GM23338 (cell line): ENCODE results near the gene PDE4D. TPM values are rescaled to one million over a fixed set of nuclear protein-coding genes. Genes with fewer than 3 reads are reported as not detected.

Source experiments
- ATAC-seq: fragments of 200-7000 bp; cut with Tn5 transposase; 3 replicates; pipeline ENCODE4 v1.9.1; 2020
- DNase-seq: peaks from one replicate; pipeline ENCODE4 v3.0.0-alpha.2; 2015; ENCODE audit warnings: low spot score
- H2AFZ ChIP-seq: fragments of 200-600 bp; sonication (generic); 2 replicates; pipeline ENCODE4 v1.8.0; 2016; ENCODE audit warnings: antibody characterized with exemption, mild to moderate bottlenecking, moderate library complexity
- H3F3A ChIP-seq: fragments of 200-600 bp; sonication (generic); replicated peaks from 2 replicates; pipeline ENCODE4 v1.8.0; 2017; ENCODE audit warnings: antibody characterized with exemption, mixed run types, low read depth
- H3K27ac ChIP-seq: fragments of 200-600 bp; sonication (generic); 2 replicates; pipeline ENCODE4 v1.6.1; 2016; ENCODE audit warnings: low read depth
- H3K27me3 ChIP-seq: fragments of 200-600 bp; sonication (generic); 2 replicates; pipeline ENCODE4 v1.8.0; 2016; ENCODE audit warnings: mild to moderate bottlenecking, mixed run types, moderate library complexity; ENCODE audit not compliant: insufficient read depth
- H3K36me3 ChIP-seq: fragments of 200-600 bp; sonication (generic); 2 replicates; pipeline ENCODE4 v1.8.0; 2016; ENCODE audit warnings: mild to moderate bottlenecking; ENCODE audit not compliant: insufficient read depth
- H3K4me1 ChIP-seq: fragments of 200-600 bp; sonication (generic); 2 replicates; pipeline ENCODE4 v1.8.0; 2016; ENCODE audit warnings: mild to moderate bottlenecking, moderate library complexity; ENCODE audit not compliant: insufficient read depth
- H3K4me2 ChIP-seq: fragments of 200-600 bp; sonication (generic); 2 replicates; pipeline ENCODE4 v1.7.1; 2017; ENCODE audit warnings: mixed run types
- H3K4me3 ChIP-seq: fragments of 200-600 bp; sonication (generic); 2 replicates; pipeline ENCODE4 v1.6.1; 2016; ENCODE audit warnings: mixed run types
- H3K79me2 ChIP-seq: fragments of 200-600 bp; sonication (generic); replicated peaks from 2 replicates; pipeline ENCODE4 v1.8.0; 2017; ENCODE audit warnings: mild to moderate bottlenecking; ENCODE audit not compliant: insufficient read depth
- H3K9me2 ChIP-seq: fragments of 200-600 bp; sonication (generic); 2 replicates; pipeline ENCODE4 v1.8.0; 2017; ENCODE audit not compliant: insufficient read depth
- H4K20me1 ChIP-seq: fragments of 200-600 bp; sonication (generic); replicated peaks from 2 replicates; pipeline ENCODE4 v1.8.0; 2017; ENCODE audit warnings: mild to moderate bottlenecking; ENCODE audit not compliant: insufficient read depth
- H3K27ac Mint-ChIP-seq: 2 replicates; pipeline ENCODE4 v1.8.0; 2020; ENCODE audit warnings: inconsistent platforms, mild to moderate bottlenecking, moderate library complexity, mixed read lengths
- H3K27me3 Mint-ChIP-seq: 3 replicates; pipeline ENCODE4 v1.8.0; 2022; ENCODE audit warnings: low read depth, mild to moderate bottlenecking, moderate library complexity, mixed read lengths, inconsistent platforms; ENCODE audit not compliant: insufficient read depth, poor library complexity
- H3K36me3 Mint-ChIP-seq: 3 replicates; pipeline ENCODE4 v1.8.0; 2021; ENCODE audit warnings: low read depth, mild to moderate bottlenecking, inconsistent platforms, moderate library complexity, mixed read lengths
- H3K4me1 Mint-ChIP-seq: 3 replicates; pipeline ENCODE4 v1.8.0; 2020; ENCODE audit warnings: mild to moderate bottlenecking, inconsistent platforms, mixed read lengths
- H3K4me3 Mint-ChIP-seq: 3 replicates; pipeline ENCODE4 v1.8.0; 2021; ENCODE audit warnings: moderate library complexity, mild to moderate bottlenecking, inconsistent platforms, mixed read lengths
- H3K9me3 Mint-ChIP-seq: 3 replicates; pipeline ENCODE4 v1.8.0; 2020; ENCODE audit warnings: moderate library complexity, mild to moderate bottlenecking, inconsistent platforms, mixed read lengths
- CREB1 ChIP-seq: fragments of 250-450 bp; sonication (Bioruptor Pico); IDR thresholded peaks from 2 replicates; pipeline ENCODE4 v1.5.0; 2020; ENCODE audit warnings: low read depth, mild to moderate bottlenecking, moderate library complexity
- EZH2 ChIP-seq: fragments of 200-600 bp; sonication (generic); IDR thresholded peaks from one replicate; pipeline ENCODE4 v1.8.0; 2017; ENCODE audit warnings: antibody characterized with exemption, mild to moderate bottlenecking, low read depth; ENCODE audit not compliant: unreplicated experiment
- EZH2phosphoT487 ChIP-seq: fragments of 200-600 bp; sonication (generic); IDR thresholded peaks from one replicate; pipeline ENCODE4 v1.8.1; 2018; ENCODE audit warnings: antibody characterized with exemption; ENCODE audit not compliant: unreplicated experiment
- JUNB ChIP-seq: IDR thresholded peaks from one replicate; pipeline ENCODE4 v1.6.1; 2016; ENCODE audit warnings: antibody characterized with exemption; ENCODE audit not compliant: unreplicated experiment
- NANOG ChIP-seq: IDR thresholded peaks from 2 replicates; pipeline ENCODE4 v1.6.1; 2016; ENCODE audit warnings: antibody characterized with exemption, borderline replicate concordance
- POLR2AphosphoS5 ChIP-seq: IDR thresholded peaks from 2 replicates; pipeline ENCODE4 v1.6.1; 2016; ENCODE audit warnings: antibody characterized with exemption, low read depth
- REST ChIP-seq: IDR thresholded peaks from one replicate; pipeline ENCODE4 v1.6.1; 2018; ENCODE audit warnings: antibody characterized with exemption; ENCODE audit not compliant: unreplicated experiment
- STAT1 ChIP-seq: IDR thresholded peaks from one replicate; pipeline ENCODE4 v1.6.1; 2016; ENCODE audit warnings: antibody characterized with exemption; ENCODE audit not compliant: unreplicated experiment
- ZNF114 ChIP-seq: fragments of 250-450 bp; sonication (Bioruptor Pico); IDR thresholded peaks from 2 replicates; pipeline ENCODE4 v1.5.0; 2020; ENCODE audit warnings: mild to moderate bottlenecking, moderate library complexity
- ZNF331 ChIP-seq: fragments of 250-450 bp; sonication (Bioruptor Pico); IDR thresholded peaks from 2 replicates; pipeline ENCODE4 v1.5.0; 2020; ENCODE audit warnings: low read depth, mild to moderate bottlenecking, moderate library complexity
- ZNF462 ChIP-seq: fragments of 250-450 bp; sonication (Bioruptor Pico); IDR thresholded peaks from 2 replicates; pipeline ENCODE4 v1.5.0; 2020; ENCODE audit warnings: mild to moderate bottlenecking, moderate library complexity
- polyA plus RNA-seq: library from polyadenylated mRNA; unstranded; fragments of >200 nt; fragmentation: Nextera tagmentation; extraction: Ambion mirVana; gene quantifications from 2 replicates; pipeline ENCODE4 v1.2.1, GENCODE V29; 2016
- total RNA-seq: library from RNA; depleted of rRNA; stranded (reverse); fragments of >200 nt; shearing (Covaris generic); gene quantifications from 2 replicates; pipeline ENCODE4 v1.2.3, GENCODE V29; 2014
- TF ChIP-seq, protein P1 (sequence below): IDR thresholded peaks from 2 replicates; pipeline ENCODE4 v1.6.1; 2016; ENCODE audit warnings: antibody characterized with exemption
- TF ChIP-seq, protein P2 (sequence below), 2 experiments: fragments of 200-600 bp in 1 of 2; sonication (generic) in 1 of 2; conservative IDR thresholded peaks; 2 replicates each; pipeline versions ENCODE4 v1.5.1 to v1.6.1; 2016 to 2017; ENCODE audit warnings: antibody characterized with exemption in 2 of 2, low read depth in 2 of 2, mild to moderate bottlenecking in 2 of 2, moderate library complexity in 1 of 2

The PDE4D gene
- total and polyA plus RNA-seq, 2 experiments from 2014 or later = 2.1 to 4.7 TPM

- ATAC-seq (no peak), DNase-seq (no peak)
- H3K36me3 Mint-ChIP-seq = no peaks in the 10 kb centered on the region
- Histone ChIP-seq H4K20me1 (no peaks in the 10 kb centered on the region), H3K4me2 (no peak overlapping the region), H3K79me2 (no peaks in the 10 kb centered on the region), H2AFZ (no peak overlapping the region), H3K27ac (no peak overlapping the region), H3K4me3 (no peak overlapping the region), H3F3A (no peaks in the 10 kb centered on the region), H3K36me3 (no peaks in the 10 kb centered on the region), H3K4me1 (peaks cover 7% of the 10 kb centered on the region; the same call in 1 of the 2 replicates), H3K27me3 (no peaks in the 10 kb centered on the region), H3K9me2 (0 out of 2 replicates have a peak, but pooled peaks cover 6% of the 10 kb centered on the region)
- H3K4me1 Mint-ChIP-seq = peaks cover 16% of the 10 kb centered on the region
- H3K4me3 Mint-ChIP-seq = no peak overlapping the region
- H3K27me3 Mint-ChIP-seq = no peaks in the 10 kb centered on the region
- H3K27ac Mint-ChIP-seq = no peak overlapping the region
- H3K9me3 Mint-ChIP-seq = no peaks in the 10 kb centered on the region
- no peak for TF ChIP-seq ZNF462 (CRISPR knock-in tag)
- TF ChIP-seq, protein P1, sequence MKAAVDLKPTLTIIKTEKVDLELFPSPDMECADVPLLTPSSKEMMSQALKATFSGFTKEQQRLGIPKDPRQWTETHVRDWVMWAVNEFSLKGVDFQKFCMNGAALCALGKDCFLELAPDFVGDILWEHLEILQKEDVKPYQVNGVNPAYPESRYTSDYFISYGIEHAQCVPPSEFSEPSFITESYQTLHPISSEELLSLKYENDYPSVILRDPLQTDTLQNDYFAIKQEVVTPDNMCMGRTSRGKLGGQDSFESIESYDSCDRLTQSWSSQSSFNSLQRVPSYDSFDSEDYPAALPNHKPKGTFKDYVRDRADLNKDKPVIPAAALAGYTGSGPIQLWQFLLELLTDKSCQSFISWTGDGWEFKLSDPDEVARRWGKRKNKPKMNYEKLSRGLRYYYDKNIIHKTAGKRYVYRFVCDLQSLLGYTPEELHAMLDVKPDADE = no peak
- TF ChIP-seq, protein P2, sequence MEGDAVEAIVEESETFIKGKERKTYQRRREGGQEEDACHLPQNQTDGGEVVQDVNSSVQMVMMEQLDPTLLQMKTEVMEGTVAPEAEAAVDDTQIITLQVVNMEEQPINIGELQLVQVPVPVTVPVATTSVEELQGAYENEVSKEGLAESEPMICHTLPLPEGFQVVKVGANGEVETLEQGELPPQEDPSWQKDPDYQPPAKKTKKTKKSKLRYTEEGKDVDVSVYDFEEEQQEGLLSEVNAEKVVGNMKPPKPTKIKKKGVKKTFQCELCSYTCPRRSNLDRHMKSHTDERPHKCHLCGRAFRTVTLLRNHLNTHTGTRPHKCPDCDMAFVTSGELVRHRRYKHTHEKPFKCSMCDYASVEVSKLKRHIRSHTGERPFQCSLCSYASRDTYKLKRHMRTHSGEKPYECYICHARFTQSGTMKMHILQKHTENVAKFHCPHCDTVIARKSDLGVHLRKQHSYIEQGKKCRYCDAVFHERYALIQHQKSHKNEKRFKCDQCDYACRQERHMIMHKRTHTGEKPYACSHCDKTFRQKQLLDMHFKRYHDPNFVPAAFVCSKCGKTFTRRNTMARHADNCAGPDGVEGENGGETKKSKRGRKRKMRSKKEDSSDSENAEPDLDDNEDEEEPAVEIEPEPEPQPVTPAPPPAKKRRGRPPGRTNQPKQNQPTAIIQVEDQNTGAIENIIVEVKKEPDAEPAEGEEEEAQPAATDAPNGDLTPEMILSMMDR (conservative IDR thresholded peaks at IDR 0.05; ENCODE audit: low read depth in 2 of 2) = no peak
- TF ChIP-seq EZH2 = no peak
- TF ChIP-seq NANOG = no peak
- TF ChIP-seq POLR2AphosphoS5 = no peak
- no peak for TF ChIP-seq ZNF114 (CRISPR knock-in tag)
- no peak for TF ChIP-seq REST
- no peak for TF ChIP-seq ZNF331 (CRISPR knock-in tag)
- TF ChIP-seq CREB1 = no peak
- no peak for TF ChIP-seq JUNB
- no peak for TF ChIP-seq EZH2phosphoT487
- no peak for TF ChIP-seq STAT1
Measured at GRCh38 chr5:58969795-58970194, 923.7 kb downstream of the PDE4D start.
